Breast epithelium (tissue), 3 donors: Measurements from ENCODE around the gene PPP1R26.

Experiments used
- CTCF ChIP-seq, 3 donors: fragments of 450-650 bp; IDR thresholded peaks; one replicate each; pipeline ENCODE4 v1.5.1; 2016 to 2017; ENCODE audit warnings: antibody characterized with exemption in 3 of 3, mild to moderate bottlenecking in 3 of 3, moderate library complexity in 3 of 3
- POLR2A ChIP-seq: fragments of 450-650 bp; IDR thresholded peaks from one replicate; pipeline ENCODE4 v1.6.1; 2016; ENCODE audit warnings: antibody characterized with exemption, mild to moderate bottlenecking, moderate library complexity

GRCh38 chr9:135502168-135502872 is 22.7 kb downstream of the PPP1R26 start:
- TF ChIP-seq CTCF (IDR thresholded peaks at IDR 0.05) (no peak), POLR2A (no peak)
